AG04450 (cell line): Measurements from ENCODE around the gene TMEM156. TPM values are rescaled to one million over a fixed set of nuclear protein-coding genes. Genes with fewer than 3 reads are reported as not detected.
"Not testable (repeated sequence)": the region's sequence is repeated elsewhere in the genome, so short reads cannot be mapped to it uniquely, and the experiment has no call there.

Source experiments
- CTCF ChIA-PET: fragments of 300-600, 350-600 bp; formaldehyde crosslinking; extraction: SDS; loops from one replicate; lab custom pipeline; 2022; ENCODE audit warnings: antibody characterized with exemption, inconsistent platforms; lab: Charles Lee
- POLR2A ChIA-PET: fragments of 350-600 bp; formaldehyde crosslinking; extraction: SDS; loops from one replicate; lab custom pipeline; 2021; ENCODE audit warnings: antibody characterized with exemption, inconsistent platforms; lab: Yijun Ruan, JAX
- DNase-seq: peaks from one replicate; pipeline ENCODE4 v3.0.0-alpha.2; 2011; ENCODE audit warnings: low read depth, low spot score
- H3K27ac ChIP-seq: one replicate; pipeline ENCODE4 v1.5.1; 2012; ENCODE audit warnings: low read depth, low read length, control low read depth
- H3K27me3 ChIP-seq: one replicate; pipeline ENCODE4 v1.6.0; 2012; ENCODE audit warnings: low read length; ENCODE audit not compliant: control insufficient read depth, insufficient read depth
- H3K4me3 ChIP-seq: 2 replicates; pipeline ENCODE4 v1.5.1; 2011; ENCODE audit warnings: mild to moderate bottlenecking, low read depth, low read length, control low read depth
- H3K9me3 ChIP-seq: 2 replicates; pipeline ENCODE4 v1.5.1; 2012; ENCODE audit warnings: low read length; ENCODE audit not compliant: control insufficient read depth, insufficient read depth
- polyA plus RNA-seq: library from polyadenylated mRNA; depleted of rRNA; stranded (reverse); fragments of >200 nt; gene quantifications from 2 replicates; pipeline ENCODE4 v1.2.3, GENCODE V29; 2011
- TF ChIP-seq, protein P1 (sequence below): IDR thresholded peaks from 2 replicates; pipeline ENCODE4 v1.5.1; 2011; ENCODE audit warnings: low read depth, low read length, control low read depth, inconsistent platforms

Gene TMEM156
- polyA plus RNA-seq, 1 experiment: 2.3 TPM

GRCh38 chr4:38948551-38948950 lies 83.7 kb downstream of the TMEM156 start:
- Histone ChIP-seq H3K9me3 (no peaks in the 10 kb centered on the region), H3K4me3 (no peak overlapping the region), H3K27ac (peak overlapping the region; percentile 78), H3K27me3 (no peaks in the 10 kb centered on the region)
- ChIA-PET POLR2A (interaction anchor here (0.6 to 2.8 kb wide), 9 partner anchors 10 to 185 kb away, joined by 3 to 32 read pairs (median 4); no protein-coding TSS in a partner anchor), CTCF (interaction anchor here (0.7 to 1.1 kb wide), 3 partner anchors 9 to 186 kb away, joined by 3 to 4 read pairs (median 4); no protein-coding TSS in a partner anchor)
- TF ChIP-seq, protein P1, sequence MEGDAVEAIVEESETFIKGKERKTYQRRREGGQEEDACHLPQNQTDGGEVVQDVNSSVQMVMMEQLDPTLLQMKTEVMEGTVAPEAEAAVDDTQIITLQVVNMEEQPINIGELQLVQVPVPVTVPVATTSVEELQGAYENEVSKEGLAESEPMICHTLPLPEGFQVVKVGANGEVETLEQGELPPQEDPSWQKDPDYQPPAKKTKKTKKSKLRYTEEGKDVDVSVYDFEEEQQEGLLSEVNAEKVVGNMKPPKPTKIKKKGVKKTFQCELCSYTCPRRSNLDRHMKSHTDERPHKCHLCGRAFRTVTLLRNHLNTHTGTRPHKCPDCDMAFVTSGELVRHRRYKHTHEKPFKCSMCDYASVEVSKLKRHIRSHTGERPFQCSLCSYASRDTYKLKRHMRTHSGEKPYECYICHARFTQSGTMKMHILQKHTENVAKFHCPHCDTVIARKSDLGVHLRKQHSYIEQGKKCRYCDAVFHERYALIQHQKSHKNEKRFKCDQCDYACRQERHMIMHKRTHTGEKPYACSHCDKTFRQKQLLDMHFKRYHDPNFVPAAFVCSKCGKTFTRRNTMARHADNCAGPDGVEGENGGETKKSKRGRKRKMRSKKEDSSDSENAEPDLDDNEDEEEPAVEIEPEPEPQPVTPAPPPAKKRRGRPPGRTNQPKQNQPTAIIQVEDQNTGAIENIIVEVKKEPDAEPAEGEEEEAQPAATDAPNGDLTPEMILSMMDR: no peak
- peak; percentile 85 for DNase-seq

- Histone ChIP-seq H3K27ac (no peak overlapping the region), H3K9me3 (no peaks in the 10 kb centered on the region), H3K4me3 (no peak overlapping the region), H3K27me3 (no peaks in the 10 kb centered on the region)
- ChIA-PET CTCF (no interaction called here), POLR2A (interaction anchor here (0.5 kb wide), 1 partner anchor 172 kb away, joined by 4 read pairs; no protein-coding TSS in a partner anchor)
- TF ChIP-seq, protein P1: no peak
- no peak for DNase-seq
These were observed 85.3 kb downstream of the TMEM156 start for GRCh38 chr4:38946919-38947318.

- TF ChIP-seq, protein P1: no peak
- DNase-seq: no peak
- H3K4me3 ChIP-seq: no peak overlapping the region
- CTCF ChIA-PET: no interaction called here
- no peaks in the 10 kb centered on the region for H3K9me3 ChIP-seq
- POLR2A ChIA-PET: interaction anchor here (1.2 to 2.6 kb wide), 2 partner anchors 39 to 100 kb away, joined by 4 to 13 read pairs; no protein-coding TSS in a partner anchor
- no peaks in the 10 kb centered on the region for H3K27me3 ChIP-seq
- H3K27ac ChIP-seq: peak overlapping the region; percentile 3
These were observed 87.8 kb downstream of the TMEM156 start for GRCh38 chr4:38944440-38944839.

- Histone ChIP-seq H3K9me3 (no peaks in the 10 kb centered on the region), H3K27ac (no peak overlapping the region), H3K4me3 (no peak overlapping the region), H3K27me3 (no peaks in the 10 kb centered on the region)
- DNase-seq: peak; percentile 76
- TF ChIP-seq, protein P1: no peak
- ChIA-PET CTCF (interaction anchor here (0.6 to 1.1 kb wide), 2 partner anchors 295 to 312 kb away, joined by 3 to 4 read pairs; no protein-coding TSS in a partner anchor), POLR2A (interaction anchor here (1.2 to 2.6 kb wide), 2 partner anchors 40 to 101 kb away, joined by 4 to 13 read pairs; no protein-coding TSS in a partner anchor)
These were observed 88.9 kb downstream of the TMEM156 start for GRCh38 chr4:38943343-38943742.

DNA sequence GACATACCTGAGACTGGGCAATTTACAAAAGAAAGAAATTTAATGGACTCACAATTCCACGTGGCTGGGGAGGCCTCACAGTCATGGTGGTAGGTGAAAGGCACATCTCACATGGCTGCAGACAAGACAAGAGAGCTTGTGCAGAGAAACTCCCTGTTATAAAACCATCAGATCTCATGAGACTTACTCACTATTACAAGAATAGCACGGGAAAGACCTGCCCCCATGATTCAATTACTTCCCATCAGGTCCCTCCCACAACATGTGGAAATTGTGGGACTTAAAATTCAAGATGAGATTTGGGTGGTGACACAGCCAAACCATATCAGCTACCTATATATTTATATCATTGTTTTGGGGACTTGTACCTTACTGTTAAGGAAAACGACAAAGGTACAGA lies 90.3 kb downstream of the TMEM156 start:
- H3K9me3 ChIP-seq, CTCF ChIA-PET, DNase-seq, H3K4me3 ChIP-seq, H3K27me3 ChIP-seq: not testable (repeated sequence)
- peak overlapping the region; percentile 34 for H3K27ac ChIP-seq
- POLR2A ChIA-PET: interaction anchor here (1.2 to 2.6 kb wide), 2 partner anchors 102 kb away, joined by 8 to 13 read pairs; no protein-coding TSS in a partner anchor
